ENCODE measurements around the gene TYSND1.
A peak's percentile ranks its signal among the peaks of the same experiment; 100 is the strongest.

DNA sequence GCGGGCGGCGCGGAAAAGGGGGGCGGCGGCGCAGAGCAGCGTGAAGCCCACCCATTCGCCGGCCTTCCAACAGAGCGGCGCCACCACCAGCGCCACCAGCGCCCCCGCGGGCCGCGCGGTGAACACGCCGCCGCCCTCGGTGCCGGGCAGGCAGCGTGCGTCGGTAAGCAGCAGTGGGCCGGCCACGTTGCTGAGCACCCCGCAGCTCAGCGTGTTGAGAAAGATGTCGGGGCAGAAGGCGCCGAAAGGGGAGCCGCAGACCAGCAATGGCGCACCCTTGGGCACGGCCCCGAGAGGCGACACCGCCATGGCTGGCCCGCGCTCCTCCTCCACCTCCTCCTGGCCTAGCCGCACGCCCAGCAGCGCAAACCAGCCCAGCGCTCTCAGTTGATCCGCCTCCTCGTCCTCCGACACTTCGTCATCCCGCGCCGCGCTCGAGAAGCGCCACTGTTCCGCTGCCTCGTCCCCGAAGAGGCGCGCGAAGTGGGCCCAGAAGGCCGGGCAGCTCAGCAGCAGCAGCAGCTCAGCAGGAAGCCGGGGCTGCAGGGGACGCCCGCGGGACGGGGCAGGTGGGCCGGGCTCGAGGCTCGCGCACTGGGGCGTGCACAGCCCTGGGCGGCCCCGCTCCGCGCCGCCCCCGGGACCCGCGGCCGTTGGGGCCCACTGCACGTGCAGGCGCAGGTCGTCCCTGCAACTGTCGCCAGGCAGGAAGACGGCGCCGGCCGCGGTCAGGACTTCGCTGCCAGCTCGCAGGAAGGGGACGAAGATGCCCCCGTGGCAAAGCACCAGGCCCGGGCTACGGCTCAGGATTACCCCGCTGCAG is 623 bp downstream of the TYSND1 start:
- TF ChIP-seq, protein P1, sequence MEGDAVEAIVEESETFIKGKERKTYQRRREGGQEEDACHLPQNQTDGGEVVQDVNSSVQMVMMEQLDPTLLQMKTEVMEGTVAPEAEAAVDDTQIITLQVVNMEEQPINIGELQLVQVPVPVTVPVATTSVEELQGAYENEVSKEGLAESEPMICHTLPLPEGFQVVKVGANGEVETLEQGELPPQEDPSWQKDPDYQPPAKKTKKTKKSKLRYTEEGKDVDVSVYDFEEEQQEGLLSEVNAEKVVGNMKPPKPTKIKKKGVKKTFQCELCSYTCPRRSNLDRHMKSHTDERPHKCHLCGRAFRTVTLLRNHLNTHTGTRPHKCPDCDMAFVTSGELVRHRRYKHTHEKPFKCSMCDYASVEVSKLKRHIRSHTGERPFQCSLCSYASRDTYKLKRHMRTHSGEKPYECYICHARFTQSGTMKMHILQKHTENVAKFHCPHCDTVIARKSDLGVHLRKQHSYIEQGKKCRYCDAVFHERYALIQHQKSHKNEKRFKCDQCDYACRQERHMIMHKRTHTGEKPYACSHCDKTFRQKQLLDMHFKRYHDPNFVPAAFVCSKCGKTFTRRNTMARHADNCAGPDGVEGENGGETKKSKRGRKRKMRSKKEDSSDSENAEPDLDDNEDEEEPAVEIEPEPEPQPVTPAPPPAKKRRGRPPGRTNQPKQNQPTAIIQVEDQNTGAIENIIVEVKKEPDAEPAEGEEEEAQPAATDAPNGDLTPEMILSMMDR (IDR thresholded peaks at IDR 0.05): peak; percentile 45 to 82 (median 62)
- TF ChIP-seq POLR2A (IDR thresholded peaks at IDR 0.05) (peak; percentile 15), EP300 (IDR thresholded peaks at IDR 0.05; ENCODE audit: low read depth) (no peak), POLR2AphosphoS5 (IDR thresholded peaks at IDR 0.05) (peak; percentile 34 to 67 (median 60))

Measured in transverse colon (tissue), 4 donors.